DMS53 treated with DMSO at 0.1 percent for 48 hours (cell line): ENCODE results near the gene TXNRD3.
A peak's percentile ranks its signal among the peaks of the same experiment; 100 is the strongest.

ENCODE experiments used
- DNase-seq: peaks from one replicate; lab custom pipeline; 2025; ENCODE audit not compliant: unreplicated experiment; lab: John Stamatoyannopoulos, UW

TXNRD3 gene

DNA sequence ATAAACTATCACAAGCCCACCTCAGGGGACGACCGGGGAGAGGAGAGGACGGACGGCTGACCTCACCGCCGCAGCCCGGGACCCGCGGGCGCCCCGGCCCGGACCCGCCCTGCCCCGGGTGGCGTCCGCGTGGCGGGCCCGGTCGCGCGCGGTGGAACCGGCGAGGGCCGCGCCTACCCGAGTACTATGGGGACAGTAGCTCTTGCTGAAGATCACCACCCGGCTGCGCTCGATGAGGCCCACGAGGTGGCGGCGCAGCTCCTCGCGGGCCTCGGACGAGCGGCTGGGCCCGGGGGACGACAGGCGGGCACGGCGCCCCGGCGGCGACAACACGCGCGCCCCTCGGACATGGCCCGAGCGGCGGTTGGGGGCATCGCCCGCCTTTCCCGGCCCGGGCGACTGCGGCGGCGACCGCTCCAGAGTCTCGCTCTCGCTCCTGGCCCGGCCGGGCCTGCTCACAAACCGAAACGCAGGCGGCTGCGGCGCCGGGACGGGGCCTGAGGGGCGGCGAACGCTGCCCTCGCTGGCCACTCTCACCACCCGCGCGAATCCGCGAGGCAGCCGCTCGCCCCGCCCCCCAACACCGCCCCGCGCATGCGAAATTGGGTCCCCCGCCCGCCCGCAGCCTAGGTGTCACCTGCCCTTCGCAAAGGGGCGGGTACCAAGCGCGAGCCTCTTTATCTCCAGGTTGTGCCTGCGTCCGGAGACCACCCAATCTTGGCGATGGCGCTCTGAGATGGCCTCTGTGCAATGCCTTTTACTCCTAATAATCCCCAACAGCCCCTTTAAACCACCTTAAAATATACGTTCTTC, at the start of gene TXNRD3:
TSS of gene TXNRD3 (minus strand) at position 554 of the 813 bp plus-strand sequence.
- DNase-seq = peak; percentile 55

DNA sequence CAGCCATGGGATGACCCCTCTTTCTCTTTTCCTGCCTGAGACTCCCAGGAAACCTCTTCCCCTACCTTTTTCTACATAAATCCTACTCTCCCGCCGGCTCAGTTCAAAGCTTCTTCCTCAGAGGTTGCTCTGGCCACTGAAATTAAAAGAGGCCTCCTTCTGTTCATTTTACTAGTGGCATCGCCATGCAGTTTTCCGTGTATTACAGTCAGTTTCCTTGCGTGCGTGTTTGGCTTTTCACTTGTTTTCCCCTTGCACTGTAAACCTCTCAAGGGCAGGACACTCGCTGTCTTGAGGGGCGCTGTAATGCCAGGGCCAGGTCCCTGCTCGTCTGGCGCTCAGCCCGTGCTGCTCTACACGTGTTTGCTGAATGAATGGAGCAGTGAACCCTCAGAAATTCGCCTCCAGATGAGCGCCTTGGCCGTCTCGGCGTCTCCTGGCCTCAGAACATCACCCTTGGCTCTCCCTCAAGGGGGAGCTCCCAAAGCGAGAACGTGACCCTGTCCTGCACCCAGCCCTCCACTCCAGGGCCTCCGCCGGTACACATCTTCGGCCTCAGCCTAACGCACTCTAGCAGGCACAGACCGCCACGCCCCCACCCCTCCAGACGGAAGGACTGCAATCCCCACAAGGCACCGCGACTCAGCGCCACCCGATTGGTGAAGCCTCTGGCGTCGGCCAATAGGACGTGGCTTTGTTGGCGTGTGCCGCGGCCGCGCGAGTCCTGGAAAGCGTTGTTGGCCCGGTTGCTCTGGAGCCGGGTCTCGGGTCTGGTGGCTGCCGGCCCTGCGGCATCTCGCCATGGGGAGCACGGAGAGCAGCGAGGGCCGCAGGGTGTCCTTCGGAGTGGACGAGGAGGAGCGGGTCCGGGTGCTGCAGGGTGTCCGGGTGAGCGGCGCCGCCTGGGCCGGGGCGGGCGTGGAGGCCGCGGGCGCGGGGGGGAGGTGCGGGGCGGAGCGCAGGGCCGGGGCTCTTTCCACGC, 48.9 kb upstream of the TXNRD3 start, which contains the start of gene CHCHD6:
TSS of gene CHCHD6 (plus strand) at position 729 of the 982 bp plus-strand sequence. CDS start at position 802, 73 bp downstream.
- peak; percentile 74 for DNase-seq

DNA sequence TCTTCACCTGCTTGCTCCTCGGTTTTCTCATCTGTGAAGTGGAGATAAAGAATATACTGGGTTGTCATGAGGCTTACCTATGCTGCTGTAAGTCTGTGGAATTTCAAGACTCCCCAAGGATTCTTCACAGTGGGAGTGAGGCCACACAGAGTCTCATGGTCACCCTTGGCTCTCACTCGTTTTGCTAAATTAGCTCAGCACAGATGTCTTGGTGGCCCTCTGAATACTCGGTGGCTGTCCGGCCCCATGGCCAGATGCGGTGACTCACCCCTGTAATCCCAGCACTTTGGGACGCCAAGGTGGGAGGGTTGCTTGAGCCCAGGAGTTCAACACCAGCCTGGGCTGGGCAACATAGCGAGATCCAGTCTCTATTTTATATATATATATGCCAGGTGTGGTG, 44.1 kb upstream of the TXNRD3 start:
- DNase-seq = no peak

DNA sequence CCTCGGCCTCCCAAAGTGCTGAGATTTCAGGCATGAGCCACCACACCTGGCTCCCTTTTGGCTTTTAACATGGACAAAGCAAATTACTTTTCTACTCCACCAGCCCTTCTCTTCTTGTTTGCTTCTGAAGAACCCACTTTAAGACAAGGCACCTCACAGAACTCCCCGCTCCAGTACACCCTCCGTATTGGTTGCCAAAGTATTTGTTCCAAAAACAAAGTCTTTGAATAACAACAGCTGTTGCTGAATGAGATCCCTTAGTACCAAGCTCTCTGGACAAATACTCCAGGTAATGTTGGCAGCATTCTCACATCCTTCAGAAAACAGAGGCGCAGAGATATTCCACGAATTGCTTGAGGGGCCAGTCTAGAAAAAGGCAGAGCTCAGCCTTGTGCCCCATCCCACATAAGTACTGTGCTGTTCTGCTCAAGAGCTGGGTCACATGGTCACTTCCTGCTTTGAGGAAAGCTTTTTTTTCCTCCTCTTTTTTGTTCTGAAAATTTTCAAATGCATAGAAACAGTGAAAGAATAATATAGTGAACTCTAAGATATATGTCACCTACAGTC, 41.9 kb upstream of the TXNRD3 start:
- DNase-seq = no peak

DNA sequence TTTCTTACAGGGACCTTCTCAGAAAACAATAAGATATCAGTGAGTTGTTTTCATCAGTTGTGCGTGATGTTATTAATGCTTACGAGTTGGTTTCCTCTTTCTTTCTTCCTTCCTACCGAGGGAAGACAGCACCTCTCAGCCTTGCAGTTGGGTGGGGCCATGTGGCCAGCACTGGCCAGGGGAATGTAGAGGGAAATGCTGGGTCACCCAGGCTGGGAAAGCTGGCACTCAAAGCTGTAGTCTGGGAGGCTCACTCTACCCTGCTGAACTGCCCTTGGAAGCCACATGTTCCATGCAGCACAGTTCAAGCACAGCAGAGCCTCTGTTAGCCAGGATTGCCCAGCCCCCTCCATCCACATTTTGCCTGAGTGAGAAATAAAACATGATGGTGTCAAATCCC, 39.0 kb upstream of the TXNRD3 start:
- no peak for DNase-seq

DNA sequence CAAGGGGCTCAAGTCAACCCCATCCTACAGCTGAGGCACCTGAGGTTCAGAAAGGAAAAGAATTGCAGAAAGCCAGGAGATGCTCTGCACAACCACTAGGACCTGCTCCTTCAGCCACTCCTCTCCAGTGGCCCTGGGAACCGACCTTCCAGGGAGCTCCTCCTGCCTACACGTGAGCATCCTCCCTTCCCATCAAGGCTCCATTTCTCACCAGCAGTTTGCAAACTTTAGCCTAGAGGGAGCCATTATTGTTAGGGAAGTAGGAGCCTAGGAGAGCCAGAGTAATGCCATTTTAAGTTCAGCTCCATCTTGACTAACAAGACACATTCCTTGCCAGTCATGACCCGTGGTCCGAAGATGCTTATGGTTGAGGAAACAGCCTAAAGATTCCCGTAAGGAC, 37.9 kb upstream of the TXNRD3 start:
- no peak for DNase-seq

DNA sequence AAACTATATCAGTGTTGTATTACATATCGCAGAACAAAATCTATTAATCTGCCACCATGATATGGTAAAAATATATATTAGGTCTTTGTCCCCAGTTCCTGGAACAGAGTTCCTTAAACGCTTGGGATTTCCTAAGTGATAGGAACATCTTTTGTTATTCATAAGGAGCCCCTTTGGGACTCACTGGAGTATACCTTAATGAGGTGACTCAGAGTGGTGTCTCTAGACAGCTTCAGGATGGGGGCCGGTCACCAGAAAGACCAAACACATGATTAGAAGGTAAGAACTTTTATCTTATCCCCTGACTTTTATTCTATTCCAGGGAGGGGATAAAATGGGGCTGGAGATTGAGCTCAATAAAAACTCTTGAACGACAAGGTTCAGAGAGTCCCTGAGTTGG, 36.8 kb upstream of the TXNRD3 start:
- no peak for DNase-seq

DNA sequence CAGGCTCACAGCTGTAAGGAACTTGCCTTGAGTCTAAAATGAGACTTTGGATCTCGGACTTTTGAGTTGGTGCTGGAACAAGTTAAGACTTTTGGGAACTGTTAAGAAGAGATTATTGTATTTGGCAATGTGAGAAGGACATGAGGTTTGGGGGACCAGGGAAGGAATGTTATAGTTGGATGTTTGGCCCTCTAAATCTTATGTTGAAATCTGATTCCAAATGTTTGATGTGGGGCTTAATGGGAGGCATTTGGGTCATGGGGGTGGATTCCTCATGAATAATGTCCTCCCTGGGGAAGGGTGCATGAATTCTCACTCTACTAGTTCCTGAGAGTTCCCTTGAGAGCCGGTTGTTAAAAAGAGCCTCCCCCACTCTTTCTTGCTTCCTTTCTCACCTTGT, 30.6 kb upstream of the TXNRD3 start:
- no peak for DNase-seq

DNA sequence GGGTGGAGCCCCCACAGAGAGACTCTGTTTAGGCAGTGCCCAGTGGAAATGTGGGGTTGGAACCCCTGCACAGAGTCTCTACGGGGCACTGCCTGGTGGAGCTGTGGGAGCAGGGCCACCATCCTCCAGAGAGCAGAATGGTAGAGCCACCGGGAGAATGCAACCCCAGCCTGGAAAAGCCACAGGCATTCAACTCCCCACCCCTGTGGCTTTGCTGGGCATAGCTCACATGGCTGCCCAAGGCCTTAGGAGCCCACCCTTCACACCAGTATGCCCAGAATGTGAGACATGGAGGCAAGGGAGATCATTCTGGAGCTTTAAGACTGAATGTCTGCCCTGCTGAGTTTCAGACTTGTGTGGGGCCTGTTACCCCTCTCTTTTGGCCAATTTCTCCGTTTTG, 30.1 kb upstream of the TXNRD3 start:
- no peak for DNase-seq

DNA sequence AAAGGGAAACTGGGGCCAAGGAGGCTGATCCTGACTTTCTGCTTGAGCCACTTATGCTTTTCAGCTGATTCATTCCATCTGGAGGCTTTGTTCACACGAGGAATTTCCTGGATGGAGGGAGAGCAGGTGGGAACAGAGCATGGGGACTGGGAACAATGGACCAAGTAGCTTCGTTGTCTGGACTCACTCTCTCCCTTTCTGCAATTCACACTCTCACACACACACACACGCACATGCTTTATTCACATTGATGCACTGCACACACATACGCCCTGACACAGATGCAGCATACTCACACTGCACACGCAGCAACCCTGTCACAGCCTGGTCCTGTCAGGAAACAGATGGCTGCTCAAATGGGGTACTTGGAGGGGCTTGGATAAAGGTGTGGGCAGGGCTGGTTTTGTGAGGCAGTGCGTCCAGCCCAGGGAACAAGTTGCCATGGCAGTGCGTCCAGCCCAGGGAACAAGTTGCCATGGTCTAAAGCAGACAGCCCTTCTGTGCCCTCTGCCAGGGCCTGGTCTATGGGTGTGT, 29.4 kb upstream of the TXNRD3 start:
- peak; percentile 22 for DNase-seq

DNA sequence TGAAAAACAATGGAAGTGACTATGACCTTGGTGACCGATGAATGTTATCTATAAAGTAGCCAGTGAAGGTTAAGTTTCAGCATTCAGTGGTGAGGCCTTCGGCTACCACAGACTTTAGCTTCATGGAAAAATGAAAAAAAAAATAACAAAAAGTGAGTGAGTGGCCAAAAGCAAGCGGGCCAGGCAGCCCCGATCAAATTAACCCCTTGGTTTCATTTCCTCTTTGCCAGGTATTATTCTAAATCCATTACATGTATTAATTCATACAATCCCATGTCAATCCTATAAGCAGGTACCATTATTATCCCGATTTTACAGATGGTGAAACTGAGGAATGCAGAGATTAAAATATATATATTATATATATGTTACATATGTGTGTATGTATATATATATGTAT, 28.1 kb upstream of the TXNRD3 start:
- DNase-seq = no peak

DNA sequence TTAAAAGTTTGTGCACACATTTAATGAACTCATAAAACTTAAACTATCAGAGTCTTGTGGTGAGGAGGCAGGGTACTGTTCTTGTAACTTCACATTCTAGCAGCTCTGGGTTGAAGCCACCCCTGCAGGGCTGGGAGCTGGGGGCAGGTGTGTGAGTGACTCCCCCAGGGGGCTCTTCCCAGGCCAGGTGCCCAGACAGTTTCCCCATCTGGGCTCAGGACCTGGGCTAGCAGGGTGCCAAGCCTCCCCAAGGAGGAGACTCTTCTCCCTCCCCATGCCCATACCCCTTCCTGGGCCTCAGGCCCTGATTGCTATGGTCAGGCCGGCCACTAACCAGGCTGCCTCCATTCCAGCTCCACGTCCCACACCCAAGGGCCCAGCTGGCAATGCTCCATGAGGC, 27.1 kb upstream of the TXNRD3 start:
- DNase-seq = no peak

DNA sequence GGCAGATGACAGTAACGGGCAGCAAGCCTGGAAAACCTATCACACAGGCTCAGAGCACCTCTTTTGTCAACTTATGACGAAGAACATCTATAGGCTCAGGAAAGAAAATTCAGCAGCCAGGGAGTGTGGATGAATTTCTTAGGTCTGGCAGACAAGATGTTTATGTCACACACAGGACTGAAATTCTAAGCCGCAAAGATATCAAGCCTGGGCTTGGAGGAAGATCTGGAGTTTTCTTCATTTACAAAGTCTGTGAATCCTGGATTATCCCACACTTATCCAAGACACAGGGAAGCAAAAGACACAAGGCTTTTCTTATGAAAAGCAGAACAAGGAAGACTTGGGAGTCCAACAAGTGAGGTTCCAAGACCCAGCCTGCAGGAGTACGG, 25.7 kb upstream of the TXNRD3 start:
- DNase-seq = no peak

DNA sequence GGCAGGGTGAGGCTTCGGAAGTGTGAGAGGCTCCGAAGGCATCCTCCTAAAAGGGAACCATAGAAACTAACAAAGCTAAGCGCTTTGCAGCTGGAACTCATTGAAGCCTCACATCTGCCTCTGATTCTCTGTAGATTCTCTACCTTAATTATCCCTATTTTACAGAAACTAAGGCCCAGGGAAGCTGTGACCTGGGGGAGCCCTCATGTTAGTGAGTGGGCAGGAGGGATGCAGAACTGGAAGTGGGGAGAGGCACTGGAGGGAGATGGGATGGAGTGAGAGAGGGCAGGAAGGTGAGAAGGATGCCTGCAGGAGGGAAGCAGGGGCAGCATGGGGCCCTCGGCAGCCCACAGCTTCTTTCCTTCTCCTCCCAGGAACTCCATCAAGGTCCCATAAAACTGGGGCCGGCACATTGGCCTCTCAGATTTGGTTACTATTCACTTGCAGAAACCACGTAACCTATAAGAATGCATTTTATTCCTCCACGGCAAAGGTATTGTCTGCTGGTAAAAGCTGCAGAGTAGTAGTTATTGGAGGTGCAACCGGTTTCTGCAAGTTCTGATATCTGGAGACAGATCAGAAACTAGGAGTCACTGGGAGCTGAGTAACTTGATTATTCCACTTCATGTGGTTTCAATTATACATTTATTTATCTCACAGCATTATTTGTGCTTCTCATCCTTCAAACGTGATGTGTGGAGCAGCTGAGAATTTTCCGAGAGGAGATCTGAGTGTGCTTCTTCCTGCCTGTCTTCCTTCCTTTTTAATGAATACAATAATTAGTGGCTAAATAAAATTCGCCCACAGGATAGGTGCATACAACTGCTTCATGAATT, 25.1 kb upstream of the TXNRD3 start:
- DNase-seq = no peak

DNA sequence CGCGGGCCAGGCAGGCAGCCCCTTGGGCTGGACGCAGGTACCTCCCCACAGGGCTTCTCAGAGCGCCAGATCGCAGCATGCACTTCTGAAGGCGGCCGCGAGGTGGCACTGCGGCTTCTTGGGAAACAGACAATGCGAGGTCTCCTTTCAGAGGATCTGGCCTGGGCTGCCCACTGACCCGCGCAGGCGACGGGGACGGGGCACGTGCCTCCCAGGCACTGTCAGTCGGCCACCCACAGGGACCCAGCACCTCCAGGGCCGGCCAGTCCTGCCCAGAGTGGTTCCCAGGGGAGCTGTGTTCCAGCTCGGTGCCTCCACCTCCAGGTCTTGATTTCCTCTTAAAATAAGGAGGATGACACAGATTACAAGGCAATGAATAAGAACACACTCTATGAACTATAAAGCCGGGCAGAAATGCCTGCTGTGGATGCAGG, 24.4 kb upstream of the TXNRD3 start:
- peak; percentile 54 for DNase-seq

DNA sequence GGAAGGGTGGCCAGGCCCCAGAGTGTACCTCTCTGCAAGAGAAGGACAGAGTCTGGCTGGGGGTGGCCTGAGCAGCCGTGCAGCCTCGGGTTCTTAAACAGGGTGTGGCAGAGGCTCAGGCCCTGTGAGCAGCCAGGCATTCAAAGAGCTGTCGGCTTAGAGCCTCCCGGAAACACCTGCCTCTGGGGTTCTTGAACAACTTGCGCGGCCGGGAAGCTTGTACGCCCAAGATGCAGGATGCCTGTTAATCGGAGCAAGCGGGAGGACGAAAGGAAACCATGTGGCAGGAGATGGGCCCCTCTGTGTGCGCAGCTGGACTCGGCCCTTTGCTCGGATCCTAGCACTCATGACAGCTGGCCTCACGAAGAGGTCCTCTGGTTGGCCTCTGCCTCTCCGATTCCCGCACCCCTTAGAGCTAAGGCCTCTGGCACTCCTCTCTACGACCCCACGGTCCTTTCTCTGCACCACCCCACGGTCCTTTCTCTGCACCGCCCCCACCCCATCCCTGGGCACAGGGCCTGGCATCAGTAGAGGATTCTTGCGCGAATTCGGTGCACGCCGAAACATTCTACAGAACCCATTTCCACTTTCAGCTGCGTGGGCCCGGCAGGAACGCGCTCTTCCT, 23.9 kb upstream of the TXNRD3 start:
- DNase-seq = peak; percentile 17

DNA sequence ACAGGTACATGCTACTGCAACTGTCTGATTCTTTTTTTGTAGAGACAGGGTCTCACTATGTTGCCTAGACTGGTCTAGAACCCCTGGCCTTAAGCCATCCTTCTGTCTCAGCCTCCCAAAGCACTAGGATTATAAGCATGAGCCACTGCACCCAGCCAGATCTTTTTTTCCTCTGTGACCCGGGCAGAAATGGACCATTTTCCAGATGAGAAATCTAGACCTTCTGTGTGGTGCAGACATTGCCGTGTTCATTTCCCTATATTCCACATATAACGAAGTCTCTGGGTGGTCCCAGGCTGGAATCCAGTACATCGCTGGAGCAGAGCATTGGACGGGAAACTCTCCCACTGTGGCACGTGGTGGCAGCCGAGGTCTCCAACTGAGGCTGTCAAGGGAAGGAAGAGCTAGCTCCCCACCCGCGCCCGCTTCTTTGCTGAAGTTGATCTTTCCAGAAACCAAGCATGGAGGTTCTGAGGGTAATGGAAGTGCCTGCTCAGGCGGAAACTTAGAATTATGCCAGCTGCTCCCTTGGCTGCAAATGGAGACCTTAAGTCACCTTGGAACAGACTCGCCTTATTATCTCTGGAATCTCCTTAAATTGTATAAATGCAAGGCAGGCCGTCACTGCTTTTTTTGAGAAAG, 23.1 kb upstream of the TXNRD3 start:
- DNase-seq = no peak

DNA sequence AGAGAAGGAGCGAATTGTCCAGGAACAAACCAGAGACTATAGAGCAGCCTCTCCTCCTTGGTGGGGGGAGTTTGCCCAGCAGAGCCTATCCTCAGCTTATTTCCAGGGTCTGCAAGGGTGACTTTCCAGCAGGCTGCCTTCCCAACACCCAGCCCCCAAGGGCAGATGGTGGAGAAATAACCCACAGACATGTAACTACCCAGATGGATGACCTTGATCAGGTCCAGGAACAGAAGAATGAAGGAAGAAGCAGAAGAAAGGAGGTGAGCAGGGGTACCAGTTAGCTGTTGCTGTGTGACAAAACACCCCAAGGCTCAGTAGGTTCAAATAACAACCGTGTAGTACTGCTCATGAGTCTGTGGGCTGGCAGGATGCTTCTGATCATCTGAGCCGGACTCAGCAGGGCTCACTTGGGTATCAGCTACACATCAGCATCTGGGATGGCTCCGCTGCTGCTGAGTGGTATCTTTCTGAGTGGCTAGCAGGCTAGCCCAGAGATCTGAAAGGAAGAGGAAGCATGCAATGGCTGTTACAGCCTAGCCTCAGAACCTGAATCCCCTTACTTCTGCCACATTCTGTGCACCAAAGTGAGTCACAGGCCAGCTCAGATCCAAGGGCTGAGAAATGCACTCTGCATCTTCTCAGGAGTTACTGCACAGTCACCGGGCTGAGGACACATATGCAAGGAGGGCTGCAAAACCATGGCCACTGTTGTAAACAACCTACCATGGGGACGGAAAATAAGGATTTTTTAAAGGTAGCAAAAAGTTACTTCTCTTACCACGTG, 22.2 kb upstream of the TXNRD3 start:
- no peak for DNase-seq

DNA sequence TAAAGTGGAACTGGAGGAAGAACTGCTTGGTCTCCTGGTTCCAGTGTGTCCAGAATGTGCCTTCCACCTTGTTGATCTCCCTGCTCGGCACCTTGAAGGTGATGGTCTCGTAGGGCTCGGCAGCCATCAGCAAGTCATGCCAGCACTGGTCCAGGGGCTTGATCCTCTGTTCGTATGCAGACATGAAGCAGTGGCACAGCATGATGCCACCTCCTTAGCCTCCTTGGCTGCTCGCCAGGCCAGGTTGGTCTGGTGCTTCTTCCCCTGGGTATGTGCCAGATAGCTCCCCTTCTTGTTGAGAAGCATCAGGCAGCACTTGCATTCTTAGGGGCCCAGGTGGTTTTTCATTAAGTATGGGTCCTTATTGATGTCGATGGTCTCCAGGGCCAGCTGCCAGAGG, 17.8 kb upstream of the TXNRD3 start:
- DNase-seq = no peak
